Fibroblast of villous mesenchyme (primary cell): ENCODE measurements around the gene PSMD6. TPM values are rescaled to one million over a fixed set of nuclear protein-coding genes. Genes with fewer than 3 reads are reported as not detected.

Experiments used
- DNase-seq: peaks from one replicate; pipeline ENCODE4 v3.0.0-alpha.2; 2010; ENCODE audit warnings: low read depth
- H3K4me3 ChIP-seq: 2 replicates; pipeline ENCODE4 v1.5.1; 2011; ENCODE audit warnings: low read depth, mild to moderate bottlenecking, low read length
- CTCF ChIP-seq: IDR thresholded peaks from 2 replicates; pipeline ENCODE4 v1.5.1; 2012; ENCODE audit warnings: low read depth, mild to moderate bottlenecking, low read length; ENCODE audit not compliant: insufficient read depth
- total RNA-seq: library from RNA; depleted of rRNA; stranded (reverse); fragments of >200 nt; gene quantifications from 2 replicates; pipeline ENCODE4 v1.2.3, GENCODE V29; 2012

PSMD6 gene
- total RNA-seq, 1 donor: 101 TPM

GRCh38 chr3:64063207-64063982 is 40.1 kb upstream of the PSMD6 start:
- TF ChIP-seq CTCF: no peak
- no peak overlapping the region for H3K4me3 ChIP-seq
- no peak for DNase-seq

- DNase-seq: no peak
- H3K4me3 ChIP-seq: no peak overlapping the region
- TF ChIP-seq CTCF: no peak
Observed at GRCh38 chr3:64061628-64062027, 38.3 kb upstream of the PSMD6 start.

- no peak overlapping the region for H3K4me3 ChIP-seq
- no peak for DNase-seq
- no peak for TF ChIP-seq CTCF
Observed at GRCh38 chr3:64059484-64060175, 36.3 kb upstream of the PSMD6 start.

GRCh38 chr3:64058566-64058965 is 35.3 kb upstream of the PSMD6 start:
- no peak overlapping the region for H3K4me3 ChIP-seq
- no peak for TF ChIP-seq CTCF
- DNase-seq: no peak

GRCh38 chr3:64057231-64057630 is 33.9 kb upstream of the PSMD6 start:
- H3K4me3 ChIP-seq: no peak overlapping the region
- no peak for DNase-seq
- TF ChIP-seq CTCF: no peak

- no peak overlapping the region for H3K4me3 ChIP-seq
- no peak for TF ChIP-seq CTCF
- no peak for DNase-seq
Observed at GRCh38 chr3:64056606-64057180, 33.4 kb upstream of the PSMD6 start.
